OCI-LY7 (cell line): ENCODE results near the gene CBFB. TPM values are rescaled to one million over a fixed set of nuclear protein-coding genes. Genes with fewer than 3 reads are reported as not detected.

Source experiments
- BruUV-seq: library from RNA; stranded (reverse); fragments of 400-500 nt; replicated peaks from 2 replicates; lab custom pipeline; 2021; lab: Mats Ljungman, UMichigan
- CTCF ChIA-PET: fragments of 300-600 bp; sonication (Branson Sonifier 250); formaldehyde crosslinking; loops from one replicate; lab custom pipeline; 2022; ENCODE audit warnings: antibody characterized with exemption; ENCODE audit not compliant: unreplicated experiment; lab: Charles Lee
- POLR2A ChIA-PET: fragments of 300-600 bp; sonication (Branson Sonifier 250); formaldehyde crosslinking; loops from one replicate; lab custom pipeline; 2022; ENCODE audit warnings: antibody characterized with exemption; lab: Charles Lee
- DNase-seq: peaks from one replicate; pipeline ENCODE4 v3.0.0-alpha.2; 2015; ENCODE audit warnings: low spot score
- H2AFZ ChIP-seq: fragments of 200-600 bp; sonication (generic), shearing (Covaris generic); 2 replicates; pipeline ENCODE4 v1.6.1; 2014; ENCODE audit warnings: mild to moderate bottlenecking, antibody characterized with exemption, low read length, moderate library complexity
- H3K27ac ChIP-seq: fragments of 200-600 bp; sonication (generic); 2 replicates; pipeline ENCODE4 v1.5.1; 2014; ENCODE audit warnings: mixed run types, low read depth, mild to moderate bottlenecking, moderate library complexity, low read length, inconsistent platforms; ENCODE audit not compliant: poor library complexity, severe bottlenecking
- H3K36me3 ChIP-seq: fragments of 200-600 bp; sonication (generic); 2 replicates; pipeline ENCODE4 v1.6.1; 2014; ENCODE audit warnings: mild to moderate bottlenecking, antibody characterized with exemption, low read length, moderate library complexity, mixed read lengths; ENCODE audit not compliant: insufficient read depth
- H3K4me1 ChIP-seq: fragments of 200-600 bp; sonication (generic); 2 replicates; pipeline ENCODE4 v1.5.1; 2014; ENCODE audit warnings: mild to moderate bottlenecking, low read length; ENCODE audit not compliant: insufficient read depth, poor library complexity, severe bottlenecking
- H3K4me2 ChIP-seq: fragments of 200-600 bp; sonication (generic); 2 replicates; pipeline ENCODE4 v1.6.1; 2014; ENCODE audit warnings: mild to moderate bottlenecking, low read length
- H3K4me3 ChIP-seq: fragments of 200-600 bp; sonication (generic); 2 replicates; pipeline ENCODE4 v1.5.1; 2014; ENCODE audit warnings: mild to moderate bottlenecking, low read depth, low read length; ENCODE audit not compliant: poor library complexity, severe bottlenecking
- H3K79me2 ChIP-seq: fragments of 200-600 bp; sonication (generic); 2 replicates; pipeline ENCODE4 v1.6.1; 2016; ENCODE audit warnings: low read depth, mild to moderate bottlenecking, low read length, moderate library complexity, mixed read lengths; ENCODE audit not compliant: insufficient read depth
- H3K9me2 ChIP-seq: fragments of 200-600 bp; sonication (generic); 2 replicates; pipeline ENCODE4 v1.6.1; 2016; ENCODE audit warnings: mild to moderate bottlenecking, low read length, mixed read lengths; ENCODE audit not compliant: insufficient read depth
- H3K9me3 ChIP-seq: fragments of 200-600 bp; sonication (generic); 2 replicates; pipeline ENCODE4 v1.6.1; 2014; ENCODE audit warnings: mild to moderate bottlenecking, mixed run types, low read length, mixed read lengths
- H4K20me1 ChIP-seq: fragments of 200-600 bp; sonication (generic); 2 replicates; pipeline ENCODE4 v1.6.1; 2014; ENCODE audit warnings: mild to moderate bottlenecking, antibody characterized with exemption, low read length, moderate library complexity, mixed read lengths; ENCODE audit not compliant: insufficient read depth
- EZH2phosphoT487 ChIP-seq: fragments of 200-600 bp; sonication (generic); IDR thresholded peaks from 2 replicates; pipeline ENCODE4 v1.6.1; 2018; ENCODE audit warnings: low read depth, borderline replicate concordance, mild to moderate bottlenecking, mixed run types, antibody characterized with exemption, low read length, moderate library complexity, mixed read lengths
- intact Hi-C: fragments of 100-400 bp; cut with micrococcal nuclease; formaldehyde crosslinking; loops from one replicate; pipeline ENCODE4 v1.10.0; 2022; ENCODE audit not compliant: unreplicated experiment
- total RNA-seq, 2 experiments: library from RNA; depleted of rRNA in 1 of 2; stranded (reverse); fragments of >200 nt in 1 of 2; shearing (Covaris generic) in 1 of 2; gene quantifications; 2 replicates each; pipeline ENCODE4 v1.2.3, GENCODE V29; 2014 to 2022
- TF ChIP-seq, protein P1 (sequence below): fragments of 200-600 bp; sonication (generic); conservative IDR thresholded peaks from 2 replicates; pipeline ENCODE4 v1.5.1; 2014; ENCODE audit warnings: mild to moderate bottlenecking, antibody characterized with exemption, low read length, moderate library complexity, mixed read lengths

The CBFB gene
- total RNA-seq, 2 experiments from 2014 or later, result 93.5 to 151 TPM

DNA sequence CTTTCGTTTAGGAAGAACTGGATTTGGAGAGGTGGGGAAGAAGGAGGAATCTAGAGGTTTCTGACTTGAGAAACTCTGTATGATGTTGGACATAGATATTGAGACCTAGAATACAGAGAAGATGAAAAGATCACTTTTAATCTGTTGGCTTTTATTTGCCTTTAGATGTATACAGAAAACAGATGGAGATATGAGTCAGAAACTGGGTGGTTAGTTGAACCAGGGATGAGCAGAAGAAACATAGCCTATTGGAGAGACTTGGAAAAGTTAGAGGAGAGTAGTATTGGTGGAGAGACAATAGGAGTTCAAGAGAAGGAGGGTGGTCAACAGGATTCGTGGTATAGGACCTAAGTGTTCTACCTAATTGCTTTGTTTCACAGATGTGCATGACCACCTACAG, 85.8 kb downstream of the CBFB start:
- ChIA-PET CTCF (no interaction called here), POLR2A (interaction anchor here (0.6 to 1.3 kb wide), 4 partner anchors 13 to 226 kb away, joined by 3 to 9 read pairs (median 3); no protein-coding TSS in a partner anchor)
- Histone ChIP-seq H3K27ac (no peak overlapping the region), H3K36me3 (no peaks in the 10 kb centered on the region), H4K20me1 (no peaks in the 10 kb centered on the region), H3K4me2 (no peak overlapping the region), H3K4me1 (peaks cover 12% of the 10 kb centered on the region), H3K9me3 (no peaks in the 10 kb centered on the region), H3K79me2 (peaks cover 37% of the 10 kb centered on the region), H3K4me3 (no peak overlapping the region), H2AFZ (no peak overlapping the region), H3K9me2 (no peaks in the 10 kb centered on the region)
- no TSS peak for BruUV-seq
- no peak for TF ChIP-seq EZH2phosphoT487
- TF ChIP-seq, protein P1, sequence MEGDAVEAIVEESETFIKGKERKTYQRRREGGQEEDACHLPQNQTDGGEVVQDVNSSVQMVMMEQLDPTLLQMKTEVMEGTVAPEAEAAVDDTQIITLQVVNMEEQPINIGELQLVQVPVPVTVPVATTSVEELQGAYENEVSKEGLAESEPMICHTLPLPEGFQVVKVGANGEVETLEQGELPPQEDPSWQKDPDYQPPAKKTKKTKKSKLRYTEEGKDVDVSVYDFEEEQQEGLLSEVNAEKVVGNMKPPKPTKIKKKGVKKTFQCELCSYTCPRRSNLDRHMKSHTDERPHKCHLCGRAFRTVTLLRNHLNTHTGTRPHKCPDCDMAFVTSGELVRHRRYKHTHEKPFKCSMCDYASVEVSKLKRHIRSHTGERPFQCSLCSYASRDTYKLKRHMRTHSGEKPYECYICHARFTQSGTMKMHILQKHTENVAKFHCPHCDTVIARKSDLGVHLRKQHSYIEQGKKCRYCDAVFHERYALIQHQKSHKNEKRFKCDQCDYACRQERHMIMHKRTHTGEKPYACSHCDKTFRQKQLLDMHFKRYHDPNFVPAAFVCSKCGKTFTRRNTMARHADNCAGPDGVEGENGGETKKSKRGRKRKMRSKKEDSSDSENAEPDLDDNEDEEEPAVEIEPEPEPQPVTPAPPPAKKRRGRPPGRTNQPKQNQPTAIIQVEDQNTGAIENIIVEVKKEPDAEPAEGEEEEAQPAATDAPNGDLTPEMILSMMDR, result no peak
- no peak for DNase-seq
- intact Hi-C loops, result no loop called here

DNA sequence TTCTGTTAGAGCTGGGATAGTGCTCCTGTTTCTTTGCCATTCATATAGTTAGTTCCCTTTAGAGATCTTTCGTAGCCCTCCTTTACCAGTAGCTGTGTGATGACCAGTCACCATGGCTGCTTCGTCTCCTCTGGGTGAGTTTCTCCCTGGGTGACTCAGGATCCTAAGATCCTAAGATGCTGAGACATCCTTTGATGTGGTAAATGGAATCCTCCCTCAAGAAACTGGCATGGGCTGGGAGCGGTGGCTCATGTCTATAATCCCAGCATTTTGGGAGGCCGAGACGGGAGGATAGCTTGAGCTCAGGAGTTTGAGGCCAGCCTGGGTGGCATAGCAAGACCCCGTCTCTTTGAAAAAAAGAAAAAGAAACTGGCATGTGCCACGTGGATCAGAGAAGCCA, 86.7 kb downstream of the CBFB start:
- H3K9me2 ChIP-seq, result no peaks in the 10 kb centered on the region
- no peaks in the 10 kb centered on the region for H3K9me3 ChIP-seq
- H2AFZ ChIP-seq, result no peak overlapping the region
- peaks cover 30% of the 10 kb centered on the region for H3K79me2 ChIP-seq
- intact Hi-C loops, result no loop called here
- no peak overlapping the region for H3K4me2 ChIP-seq
- POLR2A ChIA-PET, result no interaction called here
- H4K20me1 ChIP-seq, result no peaks in the 10 kb centered on the region
- no peak overlapping the region for H3K27ac ChIP-seq
- H3K36me3 ChIP-seq, result peaks cover 7% of the 10 kb centered on the region
- H3K4me1 ChIP-seq, result peaks cover 9% of the 10 kb centered on the region
- no peak overlapping the region for H3K4me3 ChIP-seq
- BruUV-seq, result no TSS peak
- CTCF ChIA-PET, result no interaction called here
- DNase-seq, result no peak
- TF ChIP-seq, protein P1, result no peak
- no peak for TF ChIP-seq EZH2phosphoT487

DNA sequence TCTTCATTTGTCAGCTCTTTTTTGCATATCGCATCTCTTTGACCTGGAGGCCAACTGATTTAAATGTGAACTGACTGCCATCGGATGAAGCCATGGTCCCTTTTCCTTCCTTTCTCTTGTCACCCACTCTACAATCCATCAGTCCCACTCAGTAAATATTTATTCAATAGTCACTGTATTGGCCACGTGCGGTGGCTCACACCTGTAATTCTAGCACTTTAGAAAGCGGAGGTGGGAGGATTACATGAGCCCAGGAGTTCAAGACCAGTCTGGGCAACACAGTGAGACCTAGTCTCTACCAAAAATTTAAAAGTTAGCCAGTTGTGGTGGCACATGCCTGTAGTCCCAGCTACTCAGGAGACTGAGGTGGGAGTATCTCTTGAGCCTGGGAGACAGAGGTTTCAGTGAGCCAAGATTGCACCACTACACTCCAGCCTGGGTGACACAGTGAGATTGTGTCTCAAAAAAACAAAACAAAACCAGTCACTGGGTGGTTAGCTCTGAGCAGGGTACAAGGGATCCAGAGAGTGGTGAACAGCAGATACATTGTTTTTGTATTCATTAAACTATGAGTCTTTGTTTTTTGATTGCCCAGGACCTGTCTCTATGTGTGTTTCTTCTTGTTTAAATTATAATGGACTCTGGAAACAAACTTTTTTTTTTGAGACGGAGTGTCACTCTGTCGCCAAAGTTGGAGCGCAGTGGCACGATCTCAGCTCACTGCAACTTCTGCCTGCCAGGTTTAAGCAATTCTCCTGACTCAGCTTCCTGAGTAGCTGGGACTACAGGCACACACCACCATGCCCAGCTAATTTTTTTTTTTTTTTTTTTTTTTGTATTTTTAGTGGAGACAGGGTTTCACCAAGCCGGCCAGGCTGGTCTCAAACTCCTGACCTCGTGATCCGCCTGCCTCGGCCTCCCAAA, 87.7 kb downstream of the CBFB start:
- intact Hi-C loops, result no loop called here
- H3K9me2 ChIP-seq, result no peaks in the 10 kb centered on the region
- H3K4me3 ChIP-seq, result no peak overlapping the region
- no peaks in the 10 kb centered on the region for H4K20me1 ChIP-seq
- H3K9me3 ChIP-seq, result no peaks in the 10 kb centered on the region
- ChIA-PET CTCF (no interaction called here), POLR2A (interaction anchor here (0.6 kb wide), 2 partner anchors 18 to 22 kb away, joined by 3 to 5 read pairs; no protein-coding TSS in a partner anchor)
- H3K79me2 ChIP-seq, result peaks cover 21% of the 10 kb centered on the region; the same call in 1 of the 2 replicates
- H3K4me1 ChIP-seq, result no peaks in the 10 kb centered on the region
- no peak overlapping the region for H3K27ac ChIP-seq
- DNase-seq, result no peak
- H3K36me3 ChIP-seq, result peaks cover 13% of the 10 kb centered on the region
- BruUV-seq, result no TSS peak
- no peak for TF ChIP-seq EZH2phosphoT487
- TF ChIP-seq, protein P1, result no peak
- H3K4me2 ChIP-seq, result no peak overlapping the region
- no peak overlapping the region for H2AFZ ChIP-seq
